ENCODE measurements around the gene B3GNT8. TPM values are rescaled to one million over a fixed set of nuclear protein-coding genes. Genes with fewer than 3 reads are reported as not detected.

The B3GNT8 gene
- total RNA-seq, 2 donors from 2014 or later, result 3.9 to 4.7 TPM

DNA sequence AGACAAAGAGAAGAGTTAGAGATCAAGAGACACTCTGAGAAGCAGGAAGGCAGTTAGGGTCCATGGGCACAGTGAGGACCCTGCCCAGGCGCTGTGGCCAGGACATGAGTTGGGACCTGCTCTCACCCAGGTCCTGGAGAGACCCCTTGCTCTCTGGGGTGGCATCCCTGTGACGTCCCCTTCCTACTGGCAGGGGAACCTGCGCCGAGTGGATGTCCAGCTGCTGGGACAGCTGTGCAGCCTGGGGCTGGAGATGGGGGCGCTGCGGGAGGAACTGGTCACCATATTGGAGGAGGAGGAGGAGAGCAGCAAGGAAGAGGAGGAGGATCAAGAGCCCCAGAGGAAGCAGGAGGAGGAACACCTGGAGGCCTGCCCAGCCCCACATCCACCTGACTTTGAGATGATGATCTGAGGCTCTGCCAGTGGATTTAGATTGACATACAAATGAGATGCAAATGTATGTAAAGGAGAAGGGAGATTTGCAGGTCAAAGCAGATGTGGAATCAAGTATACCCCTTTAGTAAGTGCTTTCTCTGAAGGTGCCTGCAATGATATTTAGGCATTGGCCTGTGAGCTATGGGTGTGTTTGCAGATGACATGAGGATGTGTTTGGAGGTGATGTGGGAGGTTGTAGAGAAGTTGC lies 16.8 kb upstream of the B3GNT8 start:
- no peaks in the 10 kb centered on the region for H3K9me3 Mint-ChIP-seq
- H3K4me1 Mint-ChIP-seq, result no peaks in the 10 kb centered on the region
- Histone ChIP-seq H3K27me3 (ENCODE audit: control insufficient read depth, insufficient read depth, low read length, poor library complexity, severe bottlenecking) (peaks cover 25% of the 10 kb centered on the region), H3K27ac (ENCODE audit: low read depth, low read length) (no peak overlapping the region), H3K9me3 (ENCODE audit: control insufficient read depth, low read length) (no peaks in the 10 kb centered on the region), H3K36me3 (ENCODE audit: control insufficient read depth, insufficient read depth, low read length) (no peaks in the 10 kb centered on the region), H3K4me3 (ENCODE audit: low read length) (no peak overlapping the region), H3K9ac (ENCODE audit: extremely low read depth, low read length, poor library complexity, severe bottlenecking) (no peak overlapping the region), H3K4me1 (ENCODE audit: control insufficient read depth, insufficient read depth, low read length) (no peaks in the 10 kb centered on the region)
- no peak for DNase-seq
- H3K27ac Mint-ChIP-seq, result no peak overlapping the region
- no peak for TF ChIP-seq CTCF (conservative IDR thresholded peaks at IDR 0.05)
- no peak overlapping the region for H3K4me3 Mint-ChIP-seq
- H3K27me3 Mint-ChIP-seq (ENCODE audit: insufficient read depth), result peaks cover 47% of the 10 kb centered on the region
- H3K36me3 Mint-ChIP-seq (ENCODE audit: low read depth), result no peaks in the 10 kb centered on the region
- 68 to 77% methylated on average over 3 to 6 of the region's 6 CpGs for WGBS, 2 experiments (ENCODE audit: insufficient coverage in 1 of 2, insufficient read length in 1 of 2)

- Mint-ChIP-seq H3K4me1 (no peaks in the 10 kb centered on the region), H3K27me3 (ENCODE audit: insufficient read depth) (peaks cover 38% of the 10 kb centered on the region), H3K9me3 (no peaks in the 10 kb centered on the region), H3K36me3 (ENCODE audit: low read depth) (peaks cover 7% of the 10 kb centered on the region), H3K27ac (no peak within 1 kb of the TSS), H3K4me3 (no peak within 1 kb of the TSS)
- Histone ChIP-seq H3K9ac (ENCODE audit: extremely low read depth, low read length, poor library complexity, severe bottlenecking) (no peak within 1 kb of the TSS), H3K27ac (ENCODE audit: low read depth, low read length) (no peak within 1 kb of the TSS), H3K9me3 (ENCODE audit: control insufficient read depth, low read length) (no peaks in the 10 kb centered on the region), H3K4me1 (ENCODE audit: control insufficient read depth, insufficient read depth, low read length) (no peaks in the 10 kb centered on the region), H3K36me3 (ENCODE audit: control insufficient read depth, insufficient read depth, low read length) (peaks cover 6% of the 10 kb centered on the region), H3K4me3 (ENCODE audit: low read length) (no peak within 1 kb of the TSS), H3K27me3 (ENCODE audit: control insufficient read depth, insufficient read depth, low read length, poor library complexity, severe bottlenecking) (peaks cover 13% of the 10 kb centered on the region)
- TF ChIP-seq CTCF (conservative IDR thresholded peaks at IDR 0.05), result no peak
- 64 to 80% methylated on average over 5 to 7 of the region's 7 CpGs for WGBS, 2 experiments (ENCODE audit: insufficient coverage in 1 of 2, insufficient read length in 1 of 2)
- DNase-seq, result no peak
These were observed 15.5 kb upstream of the B3GNT8 start, which contains the start of gene ERICH4 for GRCh38 chr19:41442473-41443355. Gene ERICH4 (plus strand): TSS chr19:41443156. CDS start chr19:41443170, 14 bp downstream.

- peaks cover 4% of the 10 kb centered on the region for H3K4me1 Mint-ChIP-seq
- 75 to 82% methylated on average over 4 to 15 of the region's 15 CpGs for WGBS, 2 experiments (ENCODE audit: insufficient coverage in 1 of 2, insufficient read length in 1 of 2)
- Histone ChIP-seq H3K27ac (ENCODE audit: low read depth, low read length) (no peak overlapping the region), H3K4me3 (ENCODE audit: low read length) (no peak overlapping the region), H3K9me3 (ENCODE audit: control insufficient read depth, low read length) (no peaks in the 10 kb centered on the region), H3K27me3 (ENCODE audit: control insufficient read depth, insufficient read depth, low read length, poor library complexity, severe bottlenecking) (peaks cover 2% of the 10 kb centered on the region), H3K9ac (ENCODE audit: extremely low read depth, low read length, poor library complexity, severe bottlenecking) (no peak overlapping the region), H3K36me3 (ENCODE audit: control insufficient read depth, insufficient read depth, low read length) (peaks cover 7% of the 10 kb centered on the region), H3K4me1 (ENCODE audit: control insufficient read depth, insufficient read depth, low read length) (no peaks in the 10 kb centered on the region)
- peaks cover 15% of the 10 kb centered on the region for H3K36me3 Mint-ChIP-seq (ENCODE audit: low read depth)
- H3K9me3 Mint-ChIP-seq, result no peaks in the 10 kb centered on the region
- H3K27ac Mint-ChIP-seq, result no peak overlapping the region
- H3K4me3 Mint-ChIP-seq, result no peak overlapping the region
- no peak for DNase-seq
- TF ChIP-seq CTCF (conservative IDR thresholded peaks at IDR 0.05), result no peak
- peaks cover 27% of the 10 kb centered on the region for H3K27me3 Mint-ChIP-seq (ENCODE audit: insufficient read depth)
These were observed 14.3 kb upstream of the B3GNT8 start for GRCh38 chr19:41441321-41441945.
